HG02981 (cell line): ENCODE data around the gene XPNPEP2.
"Not testable (repeated sequence)": the region's sequence is repeated elsewhere in the genome, so short reads cannot be mapped to it uniquely, and the experiment has no call there.

Experiments used
- ATAC-seq: cut with Tn5 transposase; IDR thresholded peaks from one replicate; pipeline ENCODE4 v1.9.1; 2021; ENCODE audit warnings: mild to moderate bottlenecking, moderate library complexity; ENCODE audit not compliant: unreplicated experiment

XPNPEP2 gene

GRCh38 chrX:129719931-129720530 is 18.7 kb upstream of the XPNPEP2 start:
- no peak for ATAC-seq

GRCh38 chrX:129720741-129721140 is 18.0 kb upstream of the XPNPEP2 start:
- ATAC-seq: no peak

DNA sequence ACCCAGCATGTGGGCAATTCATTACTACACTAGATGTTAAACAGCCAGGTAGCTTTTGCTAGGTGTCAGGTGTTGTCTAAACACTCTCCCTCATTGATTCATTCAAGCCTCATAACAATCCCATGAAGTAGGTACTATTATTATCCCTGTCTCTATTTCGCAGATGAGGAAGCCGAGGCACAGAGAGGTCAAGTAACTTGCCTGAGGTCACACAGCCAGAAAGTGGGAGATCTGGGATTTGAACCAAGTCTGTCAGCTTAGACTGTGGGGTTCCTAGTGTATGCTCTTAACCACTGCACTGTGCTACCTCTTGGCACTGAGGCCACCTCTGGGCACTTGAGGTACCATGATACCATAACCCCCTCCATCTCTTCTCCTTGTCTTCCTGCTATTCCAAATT is 17.4 kb upstream of the XPNPEP2 start:
- no peak for ATAC-seq

- no peak for ATAC-seq
Measured at GRCh38 chrX:129721870-129722269, 16.9 kb upstream of the XPNPEP2 start.

- ATAC-seq: no peak
Measured at GRCh38 chrX:129723511-129723910, 15.3 kb upstream of the XPNPEP2 start.

- ATAC-seq: no peak
Measured at GRCh38 chrX:129724754-129725153, 14.0 kb upstream of the XPNPEP2 start.

GRCh38 chrX:129726307-129727111 is 12.3 kb upstream of the XPNPEP2 start:
- ATAC-seq: no peak

- ATAC-seq: no peak
Measured at GRCh38 chrX:129728061-129728460, 10.7 kb upstream of the XPNPEP2 start.

GRCh38 chrX:129731228-129731627 is 7.6 kb upstream of the XPNPEP2 start:
- no peak for ATAC-seq

GRCh38 chrX:129732857-129733256 is 5.9 kb upstream of the XPNPEP2 start:
- ATAC-seq: no peak

DNA sequence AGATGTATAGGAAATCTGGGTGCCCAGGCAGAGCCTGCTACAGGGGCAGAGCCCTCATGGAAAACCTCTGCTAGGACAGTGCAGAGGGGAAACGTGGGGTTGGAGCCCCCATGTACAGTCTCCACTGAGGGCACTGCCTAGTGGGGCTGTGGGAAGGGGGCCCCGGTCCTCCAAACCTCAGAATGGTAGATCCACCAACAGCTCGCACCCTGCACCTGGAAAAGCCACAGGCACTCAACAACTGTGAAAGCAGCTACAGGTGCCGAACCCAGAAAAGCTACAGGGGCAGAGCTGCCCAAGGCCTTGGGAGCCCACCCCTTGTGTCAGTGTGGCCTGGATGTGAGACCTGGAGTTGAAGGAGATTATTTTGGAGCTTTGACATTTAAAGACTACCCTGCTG is 5.4 kb upstream of the XPNPEP2 start:
- no peak for ATAC-seq

- no peak for ATAC-seq
Measured at GRCh38 chrX:129736491-129736890, 2.3 kb upstream of the XPNPEP2 start.

GRCh38 chrX:129737916-129738315 is 863 bp upstream of the XPNPEP2 start:
- no peak for ATAC-seq

- ATAC-seq: no peak
Measured at GRCh38 chrX:129739578-129739977, 799 bp downstream of the XPNPEP2 start.

DNA sequence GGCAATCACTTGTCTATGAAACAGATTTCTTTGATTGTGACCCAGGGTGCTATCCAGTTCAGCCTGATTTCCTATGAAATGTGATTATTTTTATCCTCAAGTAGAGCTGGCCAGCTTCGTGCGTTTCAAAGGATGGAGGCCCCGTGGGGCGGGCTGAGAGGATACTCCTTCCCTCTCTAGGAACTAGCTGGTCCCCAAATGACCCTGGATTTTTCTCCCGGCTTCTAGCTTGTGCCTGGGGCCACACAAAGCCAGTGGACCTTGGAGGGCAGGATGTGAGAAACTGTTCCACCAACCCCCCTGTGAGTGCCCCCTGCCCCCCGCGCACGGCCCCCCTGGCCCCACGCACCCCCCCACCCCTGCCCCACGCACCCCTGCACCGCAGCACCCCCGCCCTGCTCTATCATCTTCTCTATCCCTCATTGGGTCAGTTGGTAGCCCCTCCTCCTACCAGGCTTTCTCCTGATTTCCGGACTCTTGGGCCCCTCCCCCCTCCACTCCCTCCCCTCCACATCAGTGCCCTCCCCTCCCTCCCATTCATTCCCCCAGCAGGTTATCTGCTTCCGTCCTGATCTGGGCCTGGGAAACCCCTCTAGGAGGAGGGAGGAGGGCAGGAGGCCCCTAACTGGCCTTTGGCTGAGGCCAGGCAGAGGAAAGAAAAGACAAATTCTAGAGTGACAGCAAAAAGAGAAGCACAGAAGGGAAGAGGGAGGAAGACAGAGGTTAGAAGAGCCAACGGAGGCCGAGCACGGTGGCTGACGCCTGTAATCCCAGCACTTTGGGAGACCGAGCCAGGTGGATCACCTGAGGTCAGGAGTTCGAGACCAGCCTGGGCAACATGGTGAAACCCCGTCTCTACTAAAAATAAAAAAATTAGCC is 3.3 kb downstream of the XPNPEP2 start:
- no peak for ATAC-seq

DNA sequence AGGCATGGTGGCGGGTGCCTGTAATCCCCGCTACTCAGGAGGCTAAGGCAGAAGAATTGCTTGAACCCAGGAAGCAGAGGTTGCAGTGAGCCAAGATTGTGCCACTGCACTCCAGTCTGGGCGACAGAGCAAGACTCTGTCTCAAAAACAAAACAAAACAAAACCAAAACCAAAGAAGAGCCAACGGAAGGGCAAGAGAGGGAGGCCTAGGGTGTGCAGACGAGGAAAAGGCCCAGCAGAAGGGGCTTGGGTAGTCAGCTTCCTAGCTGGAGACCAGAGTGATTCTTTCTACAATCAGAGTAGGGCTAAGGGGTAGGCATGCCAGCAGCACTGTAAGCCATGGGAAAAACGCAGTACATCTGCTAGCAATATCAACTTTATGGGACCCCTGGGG is 4.0 kb downstream of the XPNPEP2 start:
- ATAC-seq: not testable (repeated sequence)

- ATAC-seq: no peak
Measured at GRCh38 chrX:129743821-129744220, 5.0 kb downstream of the XPNPEP2 start.

GRCh38 chrX:129744861-129745321 is 6.1 kb downstream of the XPNPEP2 start:
- ATAC-seq: no peak

GRCh38 chrX:129746557-129747470 is 8.0 kb downstream of the XPNPEP2 start:
- no peak for ATAC-seq

GRCh38 chrX:129747533-129747932 is 8.8 kb downstream of the XPNPEP2 start:
- ATAC-seq: no peak
